Stimulated activated naive CD8-positive, alpha-beta T cell treated with anti-CD3 and anti-CD28 coated beads, Interleukin-15, amount 100 ng/mL, for 72 hours (primary cell): ENCODE measurements around the gene LRRC41.

ENCODE experiments used
- ATAC-seq: fragments of 150-1000 bp; cut with Tn5 transposase; 2 replicates; pipeline ENCODE4 v1.10.0; 2021; ENCODE audit warnings: mild to moderate bottlenecking, moderate library complexity
- DNase-seq, 2 donors: peaks; one replicate each; pipeline ENCODE4 v3.0.0; 2021 to 2022
- H3K27ac Mint-ChIP-seq, 2 donors: one replicate each; pipeline ENCODE4 v1.8.0; 2022; ENCODE audit warnings: mild to moderate bottlenecking in 2 of 2, mixed read lengths in 2 of 2, moderate library complexity in 2 of 2
- H3K27me3 Mint-ChIP-seq: one replicate; pipeline ENCODE4 v1.8.0; 2022; ENCODE audit warnings: mixed read lengths
- H3K4me1 Mint-ChIP-seq: one replicate; pipeline ENCODE4 v1.8.0; 2022; ENCODE audit warnings: mild to moderate bottlenecking, mixed read lengths
- H3K4me3 Mint-ChIP-seq, 2 donors: one replicate each; pipeline ENCODE4 v1.8.0; 2022; ENCODE audit warnings: mild to moderate bottlenecking in 2 of 2, mixed read lengths in 2 of 2, moderate library complexity in 1 of 2
- H3K9me3 Mint-ChIP-seq, 2 donors: one replicate each; pipeline ENCODE4 v1.8.0; 2022; ENCODE audit warnings: mixed read lengths in 2 of 2

Gene LRRC41

GRCh38 chr1:46302641-46303037 is 777 bp downstream of the LRRC41 start:
- DNase-seq (peak in 1 of 2 donors; percentile 58), ATAC-seq (peak; percentile 34)
- no peaks in the 10 kb centered on the region for H3K9me3 Mint-ChIP-seq
- H3K4me1 Mint-ChIP-seq = peaks cover 61% of the 10 kb centered on the region
- H3K27ac Mint-ChIP-seq = peak overlapping the region; percentile 100
- H3K4me3 Mint-ChIP-seq = peak overlapping the region; percentile 98 to 99
- no peaks in the 10 kb centered on the region for H3K27me3 Mint-ChIP-seq

GRCh38 chr1:46301808-46302640 is 1.4 kb downstream of the LRRC41 start:
- H3K27ac Mint-ChIP-seq = peak overlapping the region; percentile 100
- DNase-seq (peak; percentile 71 to 78), ATAC-seq (peak; percentile 58)
- H3K9me3 Mint-ChIP-seq = no peaks in the 10 kb centered on the region
- no peaks in the 10 kb centered on the region for H3K27me3 Mint-ChIP-seq
- peaks cover 54% of the 10 kb centered on the region for H3K4me1 Mint-ChIP-seq
- peak overlapping the region; percentile 98 to 99 for H3K4me3 Mint-ChIP-seq

GRCh38 chr1:46301406-46301807 is 2.0 kb downstream of the LRRC41 start:
- Mint-ChIP-seq H3K4me3 (peak overlapping the region; percentile 98 to 99), H3K27ac (peak overlapping the region; percentile 100), H3K27me3 (no peaks in the 10 kb centered on the region), H3K4me1 (peaks cover 48% of the 10 kb centered on the region), H3K9me3 (no peaks in the 10 kb centered on the region)
- DNase-seq = no peak
- ATAC-seq = no peak

GRCh38 chr1:46300673-46301405 is 2.6 kb downstream of the LRRC41 start:
- no peaks in the 10 kb centered on the region for H3K9me3 Mint-ChIP-seq
- H3K4me3 Mint-ChIP-seq = peak overlapping the region; percentile 98 to 99
- no peak for DNase-seq
- no peaks in the 10 kb centered on the region for H3K27me3 Mint-ChIP-seq
- peaks cover 43% of the 10 kb centered on the region for H3K4me1 Mint-ChIP-seq
- no peak for ATAC-seq
- peak overlapping the region; percentile 100 for H3K27ac Mint-ChIP-seq

GRCh38 chr1:46298387-46298786 is 5.0 kb downstream of the LRRC41 start:
- DNase-seq = no peak
- no peaks in the 10 kb centered on the region for H3K27me3 Mint-ChIP-seq
- no peak for ATAC-seq
- H3K9me3 Mint-ChIP-seq = no peaks in the 10 kb centered on the region
- peaks cover 25% of the 10 kb centered on the region for H3K4me1 Mint-ChIP-seq
- H3K4me3 Mint-ChIP-seq = no peak overlapping the region
- no peak overlapping the region for H3K27ac Mint-ChIP-seq

- ATAC-seq (no peak), DNase-seq (no peak)
- H3K4me1 Mint-ChIP-seq = peaks cover 10% of the 10 kb centered on the region
- peak overlapping the region in 1 of 2 donors; percentile 19 for H3K27ac Mint-ChIP-seq
- no peaks in the 10 kb centered on the region for H3K27me3 Mint-ChIP-seq
- no peak overlapping the region for H3K4me3 Mint-ChIP-seq
- H3K9me3 Mint-ChIP-seq = no peaks in the 10 kb centered on the region
Observed at GRCh38 chr1:46295306-46295705, 8.1 kb downstream of the LRRC41 start.

- H3K4me1 Mint-ChIP-seq = peaks cover 26% of the 10 kb centered on the region
- no peak overlapping the region for H3K4me3 Mint-ChIP-seq
- no peaks in the 10 kb centered on the region for H3K9me3 Mint-ChIP-seq
- ATAC-seq (no peak), DNase-seq (no peak)
- H3K27me3 Mint-ChIP-seq = no peaks in the 10 kb centered on the region
- H3K27ac Mint-ChIP-seq = peak overlapping the region in 1 of 2 donors; percentile 5
Observed at GRCh38 chr1:46289976-46290375, 13.4 kb downstream of the LRRC41 start.

GRCh38 chr1:46289134-46289494 is 14.3 kb downstream of the LRRC41 start:
- Mint-ChIP-seq H3K27me3 (no peaks in the 10 kb centered on the region), H3K4me3 (no peak overlapping the region), H3K27ac (peak overlapping the region in 1 of 2 donors; percentile 73), H3K4me1 (peaks cover 27% of the 10 kb centered on the region), H3K9me3 (no peaks in the 10 kb centered on the region)
- ATAC-seq = no peak
- no peak for DNase-seq

GRCh38 chr1:46288485-46289133 is 14.8 kb downstream of the LRRC41 start:
- Mint-ChIP-seq H3K4me1 (peaks cover 27% of the 10 kb centered on the region), H3K4me3 (no peak overlapping the region), H3K27me3 (no peaks in the 10 kb centered on the region), H3K27ac (peak overlapping the region in 1 of 2 donors; percentile 73), H3K9me3 (no peaks in the 10 kb centered on the region)
- no peak for DNase-seq
- no peak for ATAC-seq

- Mint-ChIP-seq H3K4me1 (peaks cover 27% of the 10 kb centered on the region), H3K27ac (peak overlapping the region; percentile 92 to 95), H3K4me3 (peak overlapping the region; percentile 42 to 44), H3K9me3 (no peaks in the 10 kb centered on the region), H3K27me3 (no peaks in the 10 kb centered on the region)
- DNase-seq (peak; percentile 62 to 81), ATAC-seq (peak; percentile 96)
Observed at GRCh38 chr1:46285730-46286477, 17.5 kb downstream of the LRRC41 start.

GRCh38 chr1:46284597-46285564 is 18.5 kb downstream of the LRRC41 start:
- Mint-ChIP-seq H3K4me3 (peak overlapping the region in 1 of 2 donors; percentile 42), H3K27ac (peak overlapping the region; percentile 92 to 95), H3K9me3 (no peaks in the 10 kb centered on the region), H3K4me1 (peaks cover 27% of the 10 kb centered on the region), H3K27me3 (no peaks in the 10 kb centered on the region)
- ATAC-seq (no peak), DNase-seq (no peak)

- H3K9me3 Mint-ChIP-seq = no peaks in the 10 kb centered on the region
- peak overlapping the region; percentile 2 to 8 for H3K27ac Mint-ChIP-seq
- DNase-seq (no peak), ATAC-seq (no peak)
- H3K27me3 Mint-ChIP-seq = no peaks in the 10 kb centered on the region
- H3K4me1 Mint-ChIP-seq = peaks cover 27% of the 10 kb centered on the region
- H3K4me3 Mint-ChIP-seq = no peak overlapping the region
Observed at GRCh38 chr1:46284058-46284457, 19.4 kb downstream of the LRRC41 start.

GRCh38 chr1:46281021-46281420 is 22.4 kb downstream of the LRRC41 start:
- no peak overlapping the region for H3K4me3 Mint-ChIP-seq
- H3K9me3 Mint-ChIP-seq = no peaks in the 10 kb centered on the region
- no peak for ATAC-seq
- no peak for DNase-seq
- H3K27ac Mint-ChIP-seq = no peak overlapping the region
- peaks cover 11% of the 10 kb centered on the region for H3K4me1 Mint-ChIP-seq
- H3K27me3 Mint-ChIP-seq = no peaks in the 10 kb centered on the region

GRCh38 chr1:46280092-46280491 is 23.3 kb downstream of the LRRC41 start:
- H3K27ac Mint-ChIP-seq = peak overlapping the region in 1 of 2 donors; percentile 77
- DNase-seq (no peak), ATAC-seq (no peak)
- no peaks in the 10 kb centered on the region for H3K27me3 Mint-ChIP-seq
- H3K9me3 Mint-ChIP-seq = no peaks in the 10 kb centered on the region
- peaks cover 2% of the 10 kb centered on the region for H3K4me1 Mint-ChIP-seq
- no peak overlapping the region for H3K4me3 Mint-ChIP-seq
